Activated T-cell treated with anti-CD3 and anti-CD28 coated beads, Interleukin-2, amount 50 U/mL, for 4 hours (primary cell): Measurements from ENCODE around the gene FNDC3B. TPM values are rescaled to one million over a fixed set of nuclear protein-coding genes. Genes with fewer than 3 reads are reported as not detected.

Source experiments
- ATAC-seq, 2 donors: fragments of 200-7000 bp; cut with Tn5 transposase; one replicate each; pipeline ENCODE4 v1.10.0; 2021
- DNase-seq: peaks from one replicate; pipeline ENCODE4 v3.0.0-alpha.2; 2020
- H3K27me3 Mint-ChIP-seq: one replicate; pipeline ENCODE4 v1.8.0; 2021; ENCODE audit warnings: low read depth, mixed read lengths
- H3K36me3 Mint-ChIP-seq: one replicate; pipeline ENCODE4 v1.8.0; 2022; ENCODE audit warnings: mixed read lengths; ENCODE audit not compliant: insufficient read depth
- H3K4me1 Mint-ChIP-seq: one replicate; pipeline ENCODE4 v1.8.0; 2021; ENCODE audit warnings: low read depth, mixed read lengths
- H3K4me3 Mint-ChIP-seq: one replicate; pipeline ENCODE4 v1.8.0; 2021; ENCODE audit warnings: mild to moderate bottlenecking, moderate library complexity, mixed read lengths
- H3K9me3 Mint-ChIP-seq: one replicate; pipeline ENCODE4 v1.8.0; 2021; ENCODE audit warnings: mixed read lengths
- total RNA-seq, 3 donors: library from RNA; stranded (reverse); gene quantifications; one replicate each; pipeline ENCODE4 v1.2.1, GENCODE V29; 2021

Gene FNDC3B
- total RNA-seq, 3 donors from 2014 or later = 20.3 to 23.9 (median 21.2) TPM

DNA sequence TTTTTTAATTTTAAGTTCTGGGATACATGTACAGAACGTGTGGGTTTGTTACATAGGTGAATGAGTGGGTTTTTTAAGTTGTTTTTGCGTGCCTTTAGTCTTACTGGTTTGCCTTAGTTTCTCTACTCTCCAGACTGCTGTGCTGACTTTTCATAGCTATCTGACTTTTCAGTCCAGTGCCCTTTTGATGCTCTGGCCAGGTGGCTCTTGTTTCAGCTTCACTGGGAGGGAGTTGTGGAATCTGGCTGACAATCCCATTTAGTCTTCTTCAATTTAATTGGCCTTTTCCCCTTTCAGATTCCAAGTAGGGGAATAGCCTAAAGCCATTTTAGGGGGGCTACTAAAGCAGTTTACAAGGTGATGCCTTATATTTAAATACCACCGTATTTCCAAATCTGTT, 30.1 kb downstream of the FNDC3B start:
- Mint-ChIP-seq H3K36me3 (peaks cover 9% of the 10 kb centered on the region), H3K4me1 (peaks cover 35% of the 10 kb centered on the region), H3K9me3 (no peaks in the 10 kb centered on the region), H3K27me3 (no peaks in the 10 kb centered on the region), H3K4me3 (no peak overlapping the region)
- no peak for DNase-seq
- no peak for ATAC-seq

- Mint-ChIP-seq H3K9me3 (no peaks in the 10 kb centered on the region), H3K27me3 (no peaks in the 10 kb centered on the region), H3K36me3 (peaks cover 11% of the 10 kb centered on the region), H3K4me1 (peaks cover 34% of the 10 kb centered on the region), H3K4me3 (no peak overlapping the region)
- DNase-seq = no peak
- no peak for ATAC-seq
Observed at GRCh38 chr3:172070269-172070668, 30.9 kb downstream of the FNDC3B start.

DNA sequence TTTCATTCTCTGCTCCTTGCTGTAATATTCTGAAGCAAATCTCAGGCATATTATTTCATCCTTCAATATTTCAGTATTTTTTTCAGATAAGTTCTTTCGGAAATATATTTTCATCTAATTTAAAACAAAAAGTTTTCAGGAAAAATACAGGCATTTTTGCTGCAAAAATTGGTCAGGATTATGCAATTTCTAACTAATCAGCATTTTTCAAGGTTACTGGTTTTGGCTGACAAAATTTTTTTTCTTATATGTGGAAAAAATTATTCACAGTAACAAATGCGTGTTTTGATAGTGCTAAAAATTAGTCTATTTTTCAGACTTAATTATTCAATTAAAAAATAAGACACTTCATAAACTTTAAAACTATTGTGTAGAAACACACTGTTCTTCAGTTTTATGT, 31.4 kb downstream of the FNDC3B start:
- no peak overlapping the region for H3K4me3 Mint-ChIP-seq
- no peak for ATAC-seq
- no peak for DNase-seq
- no peaks in the 10 kb centered on the region for H3K27me3 Mint-ChIP-seq
- peaks cover 11% of the 10 kb centered on the region for H3K36me3 Mint-ChIP-seq
- H3K4me1 Mint-ChIP-seq = peaks cover 28% of the 10 kb centered on the region
- H3K9me3 Mint-ChIP-seq = no peaks in the 10 kb centered on the region

DNA sequence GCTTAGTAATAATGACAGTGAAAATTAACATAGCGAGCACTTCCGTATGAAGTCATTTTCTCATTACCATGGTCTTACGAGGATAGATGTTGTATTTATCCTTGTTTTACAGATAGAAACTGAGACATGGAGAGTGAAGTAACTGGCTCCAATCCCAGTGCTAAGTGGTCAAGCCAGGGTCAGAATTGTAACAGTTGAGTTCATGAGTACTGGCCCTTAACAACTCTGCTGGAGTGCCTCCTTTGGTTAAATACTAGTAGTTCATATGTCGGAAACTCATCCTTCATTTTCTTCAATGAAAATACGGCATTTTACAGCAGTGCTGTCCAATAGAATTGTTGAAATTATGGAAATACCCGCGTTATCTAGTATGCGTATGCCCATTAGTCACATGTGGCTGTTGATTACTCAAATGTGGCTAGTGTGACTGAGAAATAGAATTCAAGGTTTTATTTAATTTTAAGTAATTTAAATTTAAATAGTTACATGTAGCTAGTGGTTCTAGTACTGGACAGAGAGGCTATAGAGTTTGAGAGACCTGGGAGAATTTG, 32.5 kb downstream of the FNDC3B start:
- H3K4me1 Mint-ChIP-seq = peaks cover 18% of the 10 kb centered on the region
- peaks cover 11% of the 10 kb centered on the region for H3K36me3 Mint-ChIP-seq
- no peaks in the 10 kb centered on the region for H3K27me3 Mint-ChIP-seq
- ATAC-seq (no peak), DNase-seq (no peak)
- no peaks in the 10 kb centered on the region for H3K9me3 Mint-ChIP-seq
- H3K4me3 Mint-ChIP-seq = no peak overlapping the region

GRCh38 chr3:172072543-172072942, 33.2 kb downstream of the FNDC3B start:
- DNase-seq (no peak), ATAC-seq (no peak)
- Mint-ChIP-seq H3K9me3 (no peaks in the 10 kb centered on the region), H3K4me1 (peaks cover 11% of the 10 kb centered on the region), H3K27me3 (no peaks in the 10 kb centered on the region), H3K4me3 (no peak overlapping the region), H3K36me3 (peaks cover 11% of the 10 kb centered on the region)

- H3K4me3 Mint-ChIP-seq = no peak overlapping the region
- H3K36me3 Mint-ChIP-seq = peaks cover 8% of the 10 kb centered on the region
- ATAC-seq = no peak
- H3K4me1 Mint-ChIP-seq = peaks cover 7% of the 10 kb centered on the region
- no peaks in the 10 kb centered on the region for H3K9me3 Mint-ChIP-seq
- H3K27me3 Mint-ChIP-seq = no peaks in the 10 kb centered on the region
- no peak for DNase-seq
Observed at GRCh38 chr3:172073262-172073915, 34.0 kb downstream of the FNDC3B start.

GRCh38 chr3:172074032-172074431, 34.7 kb downstream of the FNDC3B start:
- Mint-ChIP-seq H3K27me3 (no peaks in the 10 kb centered on the region), H3K9me3 (no peaks in the 10 kb centered on the region), H3K36me3 (peaks cover 8% of the 10 kb centered on the region), H3K4me3 (no peak overlapping the region), H3K4me1 (peaks cover 6% of the 10 kb centered on the region)
- no peak for DNase-seq
- ATAC-seq = no peak

DNA sequence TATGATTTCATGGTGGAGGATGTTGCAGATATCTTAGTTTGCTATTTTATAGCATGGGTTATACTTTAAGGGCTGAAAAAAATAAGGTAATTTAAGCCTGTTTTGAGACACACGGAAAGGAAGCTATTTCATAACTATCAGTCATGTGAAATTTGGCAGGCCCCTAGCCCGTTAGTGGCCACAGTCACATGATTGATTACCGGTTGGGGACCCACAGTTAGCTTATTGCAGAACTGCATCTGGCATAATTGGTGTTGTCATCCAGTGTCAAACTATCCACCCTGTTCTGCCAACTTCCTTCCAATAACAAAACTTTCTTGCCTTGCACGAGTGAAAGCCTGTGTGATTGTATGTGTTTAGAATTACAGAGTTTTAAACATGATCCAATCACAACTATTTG, 35.2 kb downstream of the FNDC3B start:
- ATAC-seq = no peak
- no peak overlapping the region for H3K4me3 Mint-ChIP-seq
- H3K4me1 Mint-ChIP-seq = peaks cover 11% of the 10 kb centered on the region
- H3K36me3 Mint-ChIP-seq = peaks cover 8% of the 10 kb centered on the region
- no peak for DNase-seq
- H3K9me3 Mint-ChIP-seq = no peaks in the 10 kb centered on the region
- no peaks in the 10 kb centered on the region for H3K27me3 Mint-ChIP-seq

GRCh38 chr3:172076212-172076611, 36.8 kb downstream of the FNDC3B start:
- Mint-ChIP-seq H3K4me3 (no peak overlapping the region), H3K27me3 (no peaks in the 10 kb centered on the region), H3K36me3 (peaks cover 8% of the 10 kb centered on the region), H3K4me1 (peaks cover 11% of the 10 kb centered on the region), H3K9me3 (no peaks in the 10 kb centered on the region)
- DNase-seq = no peak
- no peak for ATAC-seq

- no peaks in the 10 kb centered on the region for H3K9me3 Mint-ChIP-seq
Observed at GRCh38 chr3:172077197-172077757, 37.9 kb downstream of the FNDC3B start.

DNA sequence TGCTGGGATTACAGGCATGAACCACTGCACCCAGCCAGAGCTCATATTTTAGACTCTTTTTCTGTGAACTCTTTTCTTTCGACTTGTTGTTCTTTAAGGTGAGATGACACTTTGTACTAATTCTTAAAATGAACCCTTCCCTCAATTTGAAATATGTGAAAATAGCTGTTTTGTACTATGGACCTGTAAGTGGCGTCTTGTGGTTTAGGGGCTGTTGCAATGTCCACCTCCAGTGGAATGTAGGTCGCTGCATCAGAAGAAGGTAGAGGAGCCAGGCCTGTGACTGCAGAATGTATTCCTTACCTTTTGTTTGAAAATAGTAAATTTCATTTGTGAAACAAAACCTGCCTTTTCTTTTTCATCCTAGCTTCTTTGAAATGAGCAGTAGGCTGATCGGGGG, 38.9 kb downstream of the FNDC3B start:
- Mint-ChIP-seq H3K4me1 (peaks cover 11% of the 10 kb centered on the region), H3K27me3 (no peaks in the 10 kb centered on the region), H3K9me3 (no peaks in the 10 kb centered on the region), H3K4me3 (no peak overlapping the region), H3K36me3 (peaks cover 5% of the 10 kb centered on the region)
- DNase-seq (no peak), ATAC-seq (no peak)

More at GRCh38 chr3:172077197-172077757, 37.9 kb downstream of the FNDC3B start:
- Mint-ChIP-seq H3K36me3 (peaks cover 8% of the 10 kb centered on the region), H3K4me3 (no peak overlapping the region), H3K27me3 (no peaks in the 10 kb centered on the region), H3K4me1 (peaks cover 11% of the 10 kb centered on the region)
- no peak for DNase-seq
- ATAC-seq = no peak

GRCh38 chr3:172078721-172079120, 39.3 kb downstream of the FNDC3B start:
- no peak for ATAC-seq
- Mint-ChIP-seq H3K27me3 (no peaks in the 10 kb centered on the region), H3K4me1 (peaks cover 10% of the 10 kb centered on the region), H3K9me3 (no peaks in the 10 kb centered on the region), H3K4me3 (no peak overlapping the region), H3K36me3 (peaks cover 7% of the 10 kb centered on the region)
- no peak for DNase-seq

DNA sequence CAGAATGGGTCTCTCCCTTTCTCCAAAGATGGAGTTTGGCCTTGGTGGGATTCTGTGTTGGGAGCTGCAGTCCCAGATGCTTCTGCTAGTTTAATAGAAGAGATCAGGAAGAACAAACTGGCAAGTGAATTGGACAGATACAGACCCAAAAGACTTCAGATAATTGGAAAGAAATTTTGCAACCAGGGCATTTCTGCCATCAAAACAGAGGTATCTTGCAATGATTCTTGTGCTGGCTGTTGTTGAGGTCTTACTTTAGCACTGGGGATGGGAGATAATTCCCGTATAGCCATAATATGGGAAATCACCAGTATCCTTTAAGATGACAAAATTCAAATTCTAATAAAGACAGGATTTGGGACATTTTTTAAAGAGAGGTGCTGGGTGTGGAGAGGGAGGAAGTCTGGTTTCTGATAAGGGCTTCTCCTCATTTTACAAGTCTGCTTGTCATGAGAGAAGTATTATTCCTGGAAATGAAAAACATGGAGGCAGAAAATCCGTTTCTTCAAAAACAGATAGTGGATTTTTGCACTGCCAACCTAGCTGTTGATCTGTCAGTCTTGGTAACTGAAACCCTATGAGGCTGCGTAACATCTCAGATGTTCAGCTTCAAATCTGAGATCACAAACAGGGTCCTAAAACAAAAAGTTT, 40.1 kb downstream of the FNDC3B start:
- peaks cover 7% of the 10 kb centered on the region for H3K36me3 Mint-ChIP-seq
- peaks cover 7% of the 10 kb centered on the region for H3K4me1 Mint-ChIP-seq
- no peaks in the 10 kb centered on the region for H3K27me3 Mint-ChIP-seq
- no peaks in the 10 kb centered on the region for H3K9me3 Mint-ChIP-seq
- DNase-seq = no peak
- ATAC-seq = no peak
- H3K4me3 Mint-ChIP-seq = no peak overlapping the region

- no peak for ATAC-seq
- no peaks in the 10 kb centered on the region for H3K27me3 Mint-ChIP-seq
- peaks cover 8% of the 10 kb centered on the region for H3K36me3 Mint-ChIP-seq
- no peak for DNase-seq
- peaks cover 12% of the 10 kb centered on the region for H3K4me1 Mint-ChIP-seq
- H3K4me3 Mint-ChIP-seq = no peak overlapping the region
- H3K9me3 Mint-ChIP-seq = no peaks in the 10 kb centered on the region
Observed at GRCh38 chr3:172080503-172080902, 41.1 kb downstream of the FNDC3B start.

DNA sequence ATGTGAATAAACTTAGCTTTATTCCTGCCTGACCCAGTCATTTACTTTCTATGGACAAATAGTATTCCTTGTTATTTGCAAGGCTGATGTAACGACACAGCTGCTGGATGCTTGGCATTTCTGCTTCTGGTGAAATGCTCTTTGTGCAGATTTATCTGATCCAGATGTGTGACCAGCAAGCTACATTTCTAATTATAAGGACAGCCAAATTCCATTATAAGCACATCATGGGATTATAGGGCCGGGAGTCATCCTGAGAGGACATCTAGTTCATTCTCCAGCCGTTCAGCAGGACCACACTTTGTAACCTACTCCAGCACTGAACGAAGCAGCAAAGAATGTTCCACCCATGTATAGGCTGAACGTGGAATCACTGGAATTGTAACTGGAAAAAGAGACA, 42.9 kb downstream of the FNDC3B start:
- DNase-seq (no peak), ATAC-seq (no peak)
- Mint-ChIP-seq H3K36me3 (peaks cover 10% of the 10 kb centered on the region), H3K9me3 (no peaks in the 10 kb centered on the region), H3K4me3 (no peak overlapping the region), H3K4me1 (peaks cover 20% of the 10 kb centered on the region), H3K27me3 (no peaks in the 10 kb centered on the region)
